Esophagus squamous epithelium (tissue), 5 donors: Measurements from ENCODE around the gene RRP1. TPM values are rescaled to one million over a fixed set of nuclear protein-coding genes. Genes with fewer than 3 reads are reported as not detected.

Experiments used
- DNase-seq: peaks from one replicate; lab custom pipeline; 2025; lab: John Stamatoyannopoulos, UW
- H3K27ac ChIP-seq, 4 donors: fragments of 200-600 bp; sonication (generic); one replicate each; pipeline ENCODE4 v1.5.1; 2016 to 2019; ENCODE audit warnings: mild to moderate bottlenecking in 1 of 4
- H3K27me3 ChIP-seq, 4 donors: fragments of 200-600 bp; sonication (generic); 1 replicate in 3 of 4; 2 replicates in 1 of 4; pipeline versions ENCODE4 v1.5.1 to v1.6.0; 2017 to 2021; ENCODE audit warnings: antibody characterized with exemption in 1 of 4
- H3K36me3 ChIP-seq, 3 donors: fragments of 200-600 bp; sonication (generic); one replicate each; pipeline ENCODE4 v1.5.1; 2016 to 2019
- H3K4me1 ChIP-seq, 3 donors: fragments of 200-600 bp; sonication (generic); one replicate each; pipeline ENCODE4 v1.5.1; 2017 to 2019
- H3K4me3 ChIP-seq, 4 donors: fragments of 200-600 bp; sonication (generic); 1 replicate in 3 of 4; 2 replicates in 1 of 4; pipeline ENCODE4 v1.5.1; 2016 to 2019; ENCODE audit warnings: mild to moderate bottlenecking in 2 of 4, moderate library complexity in 1 of 4
- H3K9me3 ChIP-seq, 3 donors: fragments of 200-600 bp; sonication (generic); one replicate each; pipeline ENCODE4 v1.5.1; 2016 to 2019
- CTCF ChIP-seq, 6 experiments: fragments of 450-650 bp in 4 of 6; fragments of 200-600 bp in 2 of 6; sonication (generic) in 2 of 6; IDR thresholded peaks; one replicate each; pipeline ENCODE4 v1.5.1; 2016 to 2019; ENCODE audit warnings: antibody characterized with exemption in 6 of 6, mild to moderate bottlenecking in 4 of 6, moderate library complexity in 4 of 6
- POLR2A ChIP-seq, 4 donors: fragments of 450-650 bp; IDR thresholded peaks; one replicate each; pipeline ENCODE4 v1.6.1; 2017; ENCODE audit warnings: antibody characterized with exemption in 4 of 4, mild to moderate bottlenecking in 4 of 4, moderate library complexity in 3 of 4
- WGBS, 2 donors: methylation state at CpG; one replicate each; pipeline ENCODE4 v1.1.5; 2018; 5-methylcytosine and 5-hydroxymethylcytosine counted together
- intact Hi-C: fragments of 100-400 bp; cut with DNase I; formaldehyde crosslinking; loops from one replicate; pipeline ENCODE4 v1.15.0; 2022
- small RNA-seq, 4 donors: library from RNA; depleted of rRNA; stranded (forward); fragments of <200 nt; gene quantifications; one replicate each; pipeline ENCODE3, GENCODE V24; 2016
- total RNA-seq, 4 donors: library from RNA; depleted of rRNA; stranded (reverse); fragments of >200 nt; gene quantifications; one replicate each; pipeline ENCODE4 v1.1.0, GENCODE V29; 2016
- donor health status: DM: yes; HTN: yes; CAD: no.

The RRP1 gene
- total RNA-seq, 4 donors from 2014 or later = 22.5 to 37.2 (median 30.4) TPM

- intact Hi-C loops = no loop called here
- H3K27ac ChIP-seq = no peak overlapping the region
- DNase-seq = no peak
- peaks cover 0 to 16% (median 5%) of the 10 kb centered on the region in 3 donors for H3K4me1 ChIP-seq
- TF ChIP-seq CTCF (IDR thresholded peaks at IDR 0.05) (no peak), POLR2A (IDR thresholded peaks at IDR 0.05) (no peak)
- H3K4me3 ChIP-seq = no peak overlapping the region
- H3K36me3 ChIP-seq = no peaks in the 10 kb centered on the region
- no peaks in the 10 kb centered on the region for H3K27me3 ChIP-seq
- H3K9me3 ChIP-seq = no peaks in the 10 kb centered on the region
- WGBS, 2 donors = 70 to 83% methylated on average over 6 to 8 of the region's 8 CpGs
Observed at GRCh38 chr21:43850728-43851295, 61.4 kb downstream of the RRP1 start.

- no peaks in the 10 kb centered on the region for H3K9me3 ChIP-seq
- no peak overlapping the region for H3K27ac ChIP-seq
- intact Hi-C loops = no loop called here
- no peak overlapping the region for H3K4me3 ChIP-seq
- H3K4me1 ChIP-seq = peaks cover 0 to 16% (median 5%) of the 10 kb centered on the region in 3 donors
- DNase-seq = no peak
- H3K27me3 ChIP-seq = no peaks in the 10 kb centered on the region
- H3K36me3 ChIP-seq = no peaks in the 10 kb centered on the region
- WGBS, 2 donors = 42 to 69% methylated on average over 7 to 8 of the region's 12 CpGs
- no peak for TF ChIP-seq CTCF (IDR thresholded peaks at IDR 0.05)
- no peak for TF ChIP-seq POLR2A (IDR thresholded peaks at IDR 0.05)
Observed at GRCh38 chr21:43851593-43851992, 62.2 kb downstream of the RRP1 start.

GRCh38 chr21:43853851-43854772 lies 64.7 kb downstream of the RRP1 start:
- H3K27ac ChIP-seq = no peak overlapping the region
- no peaks in the 10 kb centered on the region for H3K27me3 ChIP-seq
- TF ChIP-seq CTCF (IDR thresholded peaks at IDR 0.05) = no peak
- no peak for TF ChIP-seq POLR2A (IDR thresholded peaks at IDR 0.05)
- WGBS, 2 donors = 69 to 81% methylated on average over 21 to 24 of the region's 34 CpGs
- DNase-seq = no peak
- H3K4me3 ChIP-seq = no peak overlapping the region
- H3K36me3 ChIP-seq = no peaks in the 10 kb centered on the region
- H3K9me3 ChIP-seq = no peaks in the 10 kb centered on the region
- peaks cover 0 to 14% (median 5%) of the 10 kb centered on the region in 3 donors for H3K4me1 ChIP-seq
- intact Hi-C loops = no loop called here

Small RNAs within 50 kb of the gene (small RNA-seq; reads per million reads assigned to genes)
- 0 reads per million in 4 donors for gene AP001052.1

Other genes starting within 250 kb of the RRP1 start
- 1 to 10 TPM in 1 of 4 donors, under 1 TPM in 2, not detected in 1; 0.35 to 1.1 (median 0.76) TPM for gene HSF2BP, start 130.1 kb upstream of the RRP1 start, total RNA-seq
- gene RRP1B, start 130.0 kb upstream of the RRP1 start, total RNA-seq = 10 to 100 TPM; 13.3 to 23.4 (median 22.5) TPM
- gene PDXK, start 70.4 kb upstream of the RRP1 start, total RNA-seq = 100 to 1,000 TPM in 2 of 4 donors, 10 to 100 TPM in 2; 42.9 to 114 (median 82.0) TPM
- 100 to 1,000 TPM; 375 to 700 (median 481) TPM for gene CSTB, start 13.3 kb upstream of the RRP1 start, total RNA-seq
- gene AGPAT3, start 75.6 kb downstream of the RRP1 start, total RNA-seq = 10 to 100 TPM; 31.7 to 35.7 (median 33.0) TPM
- 10 to 100 TPM; 16.8 to 26.6 (median 20.7) TPM for gene TRAPPC10, start 222.7 kb downstream of the RRP1 start, total RNA-seq